ENCODE results near the gene LDLRAD3. TPM values are rescaled to one million over a fixed set of nuclear protein-coding genes. Genes with fewer than 3 reads are reported as not detected.
A peak's percentile ranks its signal among the peaks of the same experiment; 100 is the strongest.

LDLRAD3 gene
- total RNA-seq, 4 donors from 2014 or later = 19.4 to 49.5 (median 31.0) TPM

GRCh38 chr11:36229091-36229705 is 285.3 kb downstream of the LDLRAD3 start:
- Histone ChIP-seq H3K4me3 (no peak overlapping the region), H3K36me3 (peaks cover 0 to 40% (median 0%) of the 10 kb centered on the region in 3 donors), H3K9me3 (no peaks in the 10 kb centered on the region), H3K27me3 (no peaks in the 10 kb centered on the region), H3K4me1 (peaks cover 0 to 4% (median 0%) of the 10 kb centered on the region in 4 donors), H3K27ac (peak overlapping the region in 1 of 4 donors; percentile 48)
- DNase-seq (ENCODE audit: low spot score in 2 of 2) = no peak
- WGBS, 2 donors = 85 to 92% methylated on average over 12 of the region's 12 CpGs
- no peak for TF ChIP-seq EP300 (IDR thresholded peaks at IDR 0.05)
- TF ChIP-seq POLR2A (IDR thresholded peaks at IDR 0.05) = no peak
- TF ChIP-seq CTCF (IDR thresholded peaks at IDR 0.05) = no peak

GRCh38 chr11:36230779-36231699 is 287.2 kb downstream of the LDLRAD3 start:
- WGBS, 2 donors = 60 to 71% methylated on average over 11 of the region's 11 CpGs
- Histone ChIP-seq H3K4me3 (no peak overlapping the region), H3K36me3 (peaks cover 0 to 40% (median 0%) of the 10 kb centered on the region in 3 donors), H3K4me1 (peaks cover 0 to 4% (median 0%) of the 10 kb centered on the region in 4 donors), H3K27ac (no peak overlapping the region), H3K27me3 (no peaks in the 10 kb centered on the region), H3K9me3 (no peaks in the 10 kb centered on the region)
- DNase-seq (ENCODE audit: low spot score in 2 of 2) = no peak
- TF ChIP-seq POLR2A (IDR thresholded peaks at IDR 0.05) (no peak), EP300 (IDR thresholded peaks at IDR 0.05) (no peak), CTCF (IDR thresholded peaks at IDR 0.05) (no peak)

- Histone ChIP-seq H3K36me3 (peaks cover 0 to 20% (median 0%) of the 10 kb centered on the region in 3 donors), H3K4me3 (no peak overlapping the region), H3K9me3 (no peaks in the 10 kb centered on the region), H3K27me3 (no peaks in the 10 kb centered on the region), H3K27ac (no peak overlapping the region), H3K4me1 (peaks cover 0 to 4% (median 0%) of the 10 kb centered on the region in 4 donors)
- WGBS, 2 donors = 57 to 58% methylated on average over 3 of the region's 3 CpGs
- DNase-seq (ENCODE audit: low spot score in 2 of 2) = no peak
- TF ChIP-seq CTCF (IDR thresholded peaks at IDR 0.05) (no peak), EP300 (IDR thresholded peaks at IDR 0.05) (no peak), POLR2A (IDR thresholded peaks at IDR 0.05) (no peak)
Observed at GRCh38 chr11:36233204-36233603, 289.3 kb downstream of the LDLRAD3 start.

GRCh38 chr11:36234825-36235224 is 291.0 kb downstream of the LDLRAD3 start:
- WGBS, 2 donors = 97 to 100% methylated on average over 2 of the region's 2 CpGs
- H3K4me1 ChIP-seq = peaks cover 0 to 4% (median 0%) of the 10 kb centered on the region in 4 donors
- H3K27ac ChIP-seq = no peak overlapping the region
- peaks cover 0 to 4% (median 0%) of the 10 kb centered on the region in 3 donors for H3K36me3 ChIP-seq
- DNase-seq (ENCODE audit: low spot score in 2 of 2) = no peak
- no peak overlapping the region for H3K4me3 ChIP-seq
- no peaks in the 10 kb centered on the region for H3K27me3 ChIP-seq
- TF ChIP-seq CTCF (IDR thresholded peaks at IDR 0.05) (no peak), POLR2A (IDR thresholded peaks at IDR 0.05) (no peak), EP300 (IDR thresholded peaks at IDR 0.05) (no peak)
- no peaks in the 10 kb centered on the region for H3K9me3 ChIP-seq

GRCh38 chr11:36235750-36236149 is 291.9 kb downstream of the LDLRAD3 start:
- no peak for DNase-seq (ENCODE audit: low spot score in 2 of 2)
- Histone ChIP-seq H3K27ac (no peak overlapping the region), H3K4me3 (no peak overlapping the region), H3K9me3 (no peaks in the 10 kb centered on the region), H3K27me3 (no peaks in the 10 kb centered on the region), H3K4me1 (peaks cover 0 to under 1% (median 0%) of the 10 kb centered on the region in 4 donors), H3K36me3 (no peaks in the 10 kb centered on the region)
- TF ChIP-seq CTCF (IDR thresholded peaks at IDR 0.05) = no peak
- no peak for TF ChIP-seq EP300 (IDR thresholded peaks at IDR 0.05)
- TF ChIP-seq POLR2A (IDR thresholded peaks at IDR 0.05) = no peak
- WGBS, 2 donors = 94 to 95% methylated on average over 3 of the region's 3 CpGs
